IMR-90 (cell line): Measurements from ENCODE around the gene ZEB2. TPM values are rescaled to one million over a fixed set of nuclear protein-coding genes. Genes with fewer than 3 reads are reported as not detected.

Experiments used
- ATAC-seq: fragments of 200-7000 bp; cut with Tn5 transposase; 2 replicates; pipeline ENCODE4 v1.9.1; 2020; ENCODE audit warnings: low read depth, mild to moderate bottlenecking, moderate library complexity
- BruUV-seq: library from RNA; stranded (reverse); fragments of 400-500 nt; replicated peaks from 2 replicates; lab custom pipeline; 2021; lab: Mats Ljungman, UMichigan
- CTCF ChIA-PET: fragments of 300-600 bp; formaldehyde crosslinking; extraction: SDS; loops from one replicate; lab custom pipeline; 2021; ENCODE audit warnings: antibody characterized with exemption; lab: Yijun Ruan, JAX
- POLR2A ChIA-PET: fragments of 300-600 bp; sonication (Branson Sonifier 250); formaldehyde crosslinking; loops from one replicate; lab custom pipeline; 2022; ENCODE audit warnings: antibody characterized with exemption; ENCODE audit not compliant: unreplicated experiment; lab: Charles Lee
- DNase-seq: peaks from one replicate; pipeline ENCODE4 v3.0.0; 2013
- H2AFZ ChIP-seq: replicated peaks from 2 replicates; pipeline ENCODE3; 2013; ENCODE audit warnings: low read length, mild to moderate bottlenecking; ENCODE audit not compliant: poor library complexity
- H2AK5ac ChIP-seq: 2 replicates; pipeline ENCODE4 v1.6.1; 2013; ENCODE audit warnings: low read depth, low read length, inconsistent platforms
- H2AK9ac ChIP-seq: replicated peaks from 2 replicates; pipeline ENCODE3; 2013; ENCODE audit warnings: mild to moderate bottlenecking, low read depth, low read length, moderate library complexity; ENCODE audit not compliant: poor library complexity
- H2BK120ac ChIP-seq: 2 replicates; pipeline ENCODE4 v1.6.1; 2013; ENCODE audit warnings: low read depth, low read length, inconsistent platforms
- H2BK15ac ChIP-seq: 3 replicates; pipeline ENCODE4 v1.6.1; 2013; ENCODE audit warnings: low read depth, low read length, inconsistent platforms
- H2BK20ac ChIP-seq: 2 replicates; pipeline ENCODE4 v1.6.1; 2013; ENCODE audit warnings: low read depth, mild to moderate bottlenecking, inconsistent platforms, low read length, moderate library complexity
- H2BK5ac ChIP-seq: 2 replicates; pipeline ENCODE4 v1.6.1; 2013; ENCODE audit warnings: mild to moderate bottlenecking, low read depth, low read length, inconsistent platforms; ENCODE audit not compliant: poor library complexity, severe bottlenecking
- H3K14ac ChIP-seq: replicated peaks from 2 replicates; pipeline ENCODE4 v1.6.1; 2013; ENCODE audit warnings: low read depth, low read length, inconsistent platforms
- H3K18ac ChIP-seq: 2 replicates; pipeline ENCODE4 v1.6.1; 2013; ENCODE audit warnings: low read depth, low read length, control low read depth
- H3K23ac ChIP-seq: 2 replicates; pipeline ENCODE4 v1.6.1; 2013; ENCODE audit warnings: low read depth, low read length, inconsistent platforms
- H3K27ac ChIP-seq: 2 replicates; pipeline ENCODE4 v1.5.1; 2013; ENCODE audit warnings: mild to moderate bottlenecking, control low read depth, low read length; ENCODE audit not compliant: insufficient read depth
- H3K27me3 ChIP-seq: 2 replicates; pipeline ENCODE4 v1.6.1; 2013; ENCODE audit warnings: low read length; ENCODE audit not compliant: control insufficient read depth, insufficient read depth
- H3K36me3 ChIP-seq: 2 replicates; pipeline ENCODE4 v1.6.1; 2013; ENCODE audit warnings: low read length, mixed read lengths; ENCODE audit not compliant: control insufficient read depth, insufficient read depth
- H3K4ac ChIP-seq: 2 replicates; pipeline ENCODE4 v1.6.1; 2013; ENCODE audit warnings: low read depth, low read length, inconsistent platforms
- H3K4me1 ChIP-seq: 2 replicates; pipeline ENCODE4 v1.6.1; 2013; ENCODE audit warnings: low read length, mixed read lengths; ENCODE audit not compliant: control insufficient read depth, insufficient read depth
- H3K4me2 ChIP-seq: 2 replicates; pipeline ENCODE4 v1.6.1; 2013; ENCODE audit warnings: low read depth, mild to moderate bottlenecking, control low read depth, low read length, moderate library complexity
- H3K4me3 ChIP-seq: 2 replicates; pipeline ENCODE4 v1.5.1; 2013; ENCODE audit warnings: low read depth, mild to moderate bottlenecking, control low read depth, low read length, moderate library complexity; ENCODE audit not compliant: insufficient read depth
- H3K56ac ChIP-seq: 2 replicates; pipeline ENCODE4 v1.6.1; 2013; ENCODE audit warnings: low read length, inconsistent platforms; ENCODE audit not compliant: insufficient read depth; ENCODE audit errors: extremely low read depth
- H3K79me1 ChIP-seq, 2 experiments: 2 replicates each; pipeline ENCODE4 v1.6.1; 2013; ENCODE audit warnings: low read length in 2 of 2, inconsistent platforms in 1 of 2, low read depth in 1 of 2
- H3K9ac ChIP-seq: 2 replicates; pipeline ENCODE4 v1.6.1; 2013; ENCODE audit warnings: low read depth, low read length, control low read depth
- H3K9me1 ChIP-seq: 2 replicates; pipeline ENCODE4 v1.6.1; 2013; ENCODE audit warnings: low read length, inconsistent platforms; ENCODE audit not compliant: insufficient read depth
- H3K9me3 ChIP-seq: 2 replicates; pipeline ENCODE4 v1.6.1; 2013; ENCODE audit warnings: low read length; ENCODE audit not compliant: control insufficient read depth, insufficient read depth
- H4K20me1 ChIP-seq: 2 replicates; pipeline ENCODE4 v1.6.1; 2013; ENCODE audit warnings: low read length, inconsistent platforms; ENCODE audit not compliant: insufficient read depth
- H4K5ac ChIP-seq: 2 replicates; pipeline ENCODE4 v1.6.1; 2013; ENCODE audit warnings: mild to moderate bottlenecking, low read depth, low read length, control low read depth
- H4K8ac ChIP-seq, 2 experiments: 2 replicates each; pipeline ENCODE4 v1.6.1; 2013; ENCODE audit warnings: low read depth in 2 of 2, low read length in 2 of 2, control low read depth in 1 of 2, inconsistent platforms in 1 of 2
- H4K91ac ChIP-seq: 2 replicates; pipeline ENCODE4 v1.6.1; 2013; ENCODE audit warnings: low read depth, low read length, inconsistent platforms; ENCODE audit not compliant: insufficient read depth
- BHLHE40 ChIP-seq: fragments of 150-350 bp; IDR thresholded peaks from 2 replicates; pipeline ENCODE4 v1.6.1; 2016; ENCODE audit warnings: mild to moderate bottlenecking, low read depth, low read length
- CHD1 ChIP-seq: IDR thresholded peaks from 2 replicates; pipeline ENCODE4 v1.6.1; 2012; ENCODE audit warnings: low read depth, low read length, improper control_type of control experiment
- MAZ ChIP-seq: IDR thresholded peaks from 2 replicates; pipeline ENCODE4 v1.6.1; 2012; ENCODE audit warnings: low read depth, mild to moderate bottlenecking, low read length, improper control_type of control experiment, moderate library complexity, borderline replicate concordance
- NFE2L2 ChIP-seq: fragments of 150-350 bp; IDR thresholded peaks from 2 replicates; pipeline ENCODE4 v1.6.1; 2016; ENCODE audit warnings: low read depth, mild to moderate bottlenecking, low read length
- POLR2A ChIP-seq: IDR thresholded peaks from 2 replicates; pipeline ENCODE4 v1.6.1; 2012; ENCODE audit warnings: mild to moderate bottlenecking, low read depth, low read length
- RAD21 ChIP-seq: IDR thresholded peaks from 2 replicates; pipeline ENCODE4 v1.6.1; 2012; ENCODE audit warnings: low read length, improper control_type of control experiment
- RFX5 ChIP-seq: IDR thresholded peaks from 2 replicates; pipeline ENCODE4 v1.8.0; 2012; ENCODE audit warnings: low read depth, mild to moderate bottlenecking, low read length, moderate library complexity
- SMC3 ChIP-seq: fragments of 150-350 bp; IDR thresholded peaks from 2 replicates; pipeline ENCODE4 v1.6.1; 2016; ENCODE audit warnings: low read depth, mild to moderate bottlenecking, antibody characterized with exemption, low read length, moderate library complexity
- USF2 ChIP-seq: fragments of 150-350 bp; IDR thresholded peaks from 2 replicates; pipeline ENCODE4 v1.6.1; 2017; ENCODE audit warnings: mild to moderate bottlenecking, antibody characterized with exemption, low read length, low read depth
- WGBS, 2 experiments: methylation state at CpG; one replicate each; pipeline versions ENCODE4 v1.1.5 to v1.1.7; 2013; ENCODE audit warnings: missing lambda C conversion rate in 2 of 2; ENCODE audit not compliant: insufficient read length in 1 of 2; ENCODE audit errors: extremely low coverage in 2 of 2; 5-methylcytosine and 5-hydroxymethylcytosine counted together
- dilution Hi-C: fragments of 300-500 bp; cut with HindIII; formaldehyde crosslinking; loops from one replicate; pipeline ENCODE4 v1.14.3; 2018; ENCODE audit warnings: low sequenced_read_pairs; ENCODE audit not compliant: unreplicated experiment
- in situ Hi-C: fragments of 300-500 bp; cut with MboI; formaldehyde crosslinking; loops from 3 replicates; pipeline ENCODE4 v1.14.3; 2019; ENCODE audit warnings: low sequenced_read_pairs, inconsistent platforms, mixed read lengths
- intact Hi-C: fragments of 100-400 bp; cut with micrococcal nuclease; formaldehyde crosslinking; loops from 2 replicates; pipeline ENCODE4 v1.10.0; 2022
- polyA plus RNA-seq, 3 experiments: library from polyadenylated mRNA; depleted of rRNA; stranded (reverse); fragments of >200 nt; gene quantifications; 2 replicates each; pipeline ENCODE4 v1.2.3, GENCODE V29; 2012; ENCODE audit warnings: low replicate concordance in 1 of 3
- total RNA-seq: library from RNA; depleted of rRNA; stranded (reverse); fragments of >200 nt; gene quantifications from 2 replicates; pipeline ENCODE4 v1.2.3, GENCODE V29; 2012
- TF ChIP-seq, protein P1 (sequence below): fragments of 150-350 bp; IDR thresholded peaks from 2 replicates; pipeline ENCODE4 v1.6.1; 2016; ENCODE audit warnings: low read depth, mild to moderate bottlenecking, low read length, moderate library complexity, borderline replicate concordance
- TF ChIP-seq, protein P2 (sequence below): conservative IDR thresholded peaks from 2 replicates; pipeline ENCODE4 v1.5.1; 2012; ENCODE audit warnings: mild to moderate bottlenecking, low read depth, low read length, improper control_type of control experiment

The ZEB2 gene
- total and polyA plus RNA-seq, 2 of the 4 experiments (the other 2 are of a cell fraction) = 22.4 to 50.9 TPM

- no TSS peak for BruUV-seq
- in situ Hi-C loops = no loop called here
- POLR2A ChIA-PET = no interaction called here
Observed at GRCh38 chr2:144354953-144355352, 165.0 kb downstream of the ZEB2 start.

More at GRCh38 chr2:144354953-144355352, 165.0 kb downstream of the ZEB2 start:
- peak overlapping the region; percentile 56 for H3K14ac ChIP-seq
- H3K79me1 ChIP-seq = 0 out of 4 replicates have a peak, but pooled peaks cover 0 to 4% of the 10 kb centered on the region in 2 experiments
- H3K4me3 ChIP-seq = no peak overlapping the region
- DNase-seq (peak; percentile 20), ATAC-seq (no peak)
- H2BK15ac ChIP-seq = peak overlapping the region; percentile 19; the same call in 1 of the 3 replicates
- no peak overlapping the region for H3K4ac ChIP-seq
- CTCF ChIA-PET = interaction anchor here (0.6 kb wide), 3 partner anchors 10 to 199 kb away, joined by 3 to 6 read pairs (median 4); no protein-coding TSS in a partner anchor
- no peak for TF ChIP-seq POLR2A
- no peak for TF ChIP-seq MAZ
- no peak for TF ChIP-seq SMC3
- TF ChIP-seq RFX5 = no peak
- no peak for TF ChIP-seq NFE2L2
- TF ChIP-seq, protein P1, sequence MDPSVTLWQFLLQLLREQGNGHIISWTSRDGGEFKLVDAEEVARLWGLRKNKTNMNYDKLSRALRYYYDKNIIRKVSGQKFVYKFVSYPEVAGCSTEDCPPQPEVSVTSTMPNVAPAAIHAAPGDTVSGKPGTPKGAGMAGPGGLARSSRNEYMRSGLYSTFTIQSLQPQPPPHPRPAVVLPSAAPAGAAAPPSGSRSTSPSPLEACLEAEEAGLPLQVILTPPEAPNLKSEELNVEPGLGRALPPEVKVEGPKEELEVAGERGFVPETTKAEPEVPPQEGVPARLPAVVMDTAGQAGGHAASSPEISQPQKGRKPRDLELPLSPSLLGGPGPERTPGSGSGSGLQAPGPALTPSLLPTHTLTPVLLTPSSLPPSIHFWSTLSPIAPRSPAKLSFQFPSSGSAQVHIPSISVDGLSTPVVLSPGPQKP = no peak
- no peak for TF ChIP-seq BHLHE40
- TF ChIP-seq CHD1 = no peak
- no peak for TF ChIP-seq USF2
- TF ChIP-seq, protein P2, sequence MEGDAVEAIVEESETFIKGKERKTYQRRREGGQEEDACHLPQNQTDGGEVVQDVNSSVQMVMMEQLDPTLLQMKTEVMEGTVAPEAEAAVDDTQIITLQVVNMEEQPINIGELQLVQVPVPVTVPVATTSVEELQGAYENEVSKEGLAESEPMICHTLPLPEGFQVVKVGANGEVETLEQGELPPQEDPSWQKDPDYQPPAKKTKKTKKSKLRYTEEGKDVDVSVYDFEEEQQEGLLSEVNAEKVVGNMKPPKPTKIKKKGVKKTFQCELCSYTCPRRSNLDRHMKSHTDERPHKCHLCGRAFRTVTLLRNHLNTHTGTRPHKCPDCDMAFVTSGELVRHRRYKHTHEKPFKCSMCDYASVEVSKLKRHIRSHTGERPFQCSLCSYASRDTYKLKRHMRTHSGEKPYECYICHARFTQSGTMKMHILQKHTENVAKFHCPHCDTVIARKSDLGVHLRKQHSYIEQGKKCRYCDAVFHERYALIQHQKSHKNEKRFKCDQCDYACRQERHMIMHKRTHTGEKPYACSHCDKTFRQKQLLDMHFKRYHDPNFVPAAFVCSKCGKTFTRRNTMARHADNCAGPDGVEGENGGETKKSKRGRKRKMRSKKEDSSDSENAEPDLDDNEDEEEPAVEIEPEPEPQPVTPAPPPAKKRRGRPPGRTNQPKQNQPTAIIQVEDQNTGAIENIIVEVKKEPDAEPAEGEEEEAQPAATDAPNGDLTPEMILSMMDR = no peak
- TF ChIP-seq RAD21 = no peak
- intact Hi-C loops = no loop called here
- peak overlapping the region; percentile 6; the same call in 1 of the 2 replicates for H4K5ac ChIP-seq
- dilution Hi-C loops = no loop called here
- peak overlapping the region; percentile 20; the same call in 1 of the 2 replicates for H2BK20ac ChIP-seq
- no peak overlapping the region for H3K4me2 ChIP-seq
- no peaks in the 10 kb centered on the region for H3K36me3 ChIP-seq
- no peak overlapping the region for H2AFZ ChIP-seq
- H3K27ac ChIP-seq = no peak overlapping the region
- no peak overlapping the region; the same call in 1 of the 2 replicates for H3K23ac ChIP-seq
- no peaks in the 10 kb centered on the region for H3K9me3 ChIP-seq
- peaks cover 8% of the 10 kb centered on the region; the same call in 1 of the 2 replicates for H3K4me1 ChIP-seq
- peaks cover 5% of the 10 kb centered on the region; the same call in 1 of the 2 replicates for H3K9me1 ChIP-seq
- 40% methylated on average over 1 of the region's 3 CpGs; no CpG with 5 or more reads in 1 of the 2 experiments for WGBS, 2 experiments
- H3K9ac ChIP-seq = no peak overlapping the region
- H4K91ac ChIP-seq = 0 out of 2 replicates have a peak overlapping the region, but pooled peaks have one; percentile 47
- no peak overlapping the region for H2BK5ac ChIP-seq
- peak overlapping the region; percentile 60 for H2AK9ac ChIP-seq
- no peaks in the 10 kb centered on the region for H4K20me1 ChIP-seq
- peak overlapping the region; percentile 71 for H2BK120ac ChIP-seq
- H3K56ac ChIP-seq = no peak overlapping the region
- no peak overlapping the region for H4K8ac ChIP-seq
- no peaks in the 10 kb centered on the region for H3K27me3 ChIP-seq
- H2AK5ac ChIP-seq = peak overlapping the region; percentile 67; the same call in 1 of the 2 replicates
- H3K18ac ChIP-seq = no peak overlapping the region
